ENCODE measurements around the gene IRF2BP1.

DNA sequence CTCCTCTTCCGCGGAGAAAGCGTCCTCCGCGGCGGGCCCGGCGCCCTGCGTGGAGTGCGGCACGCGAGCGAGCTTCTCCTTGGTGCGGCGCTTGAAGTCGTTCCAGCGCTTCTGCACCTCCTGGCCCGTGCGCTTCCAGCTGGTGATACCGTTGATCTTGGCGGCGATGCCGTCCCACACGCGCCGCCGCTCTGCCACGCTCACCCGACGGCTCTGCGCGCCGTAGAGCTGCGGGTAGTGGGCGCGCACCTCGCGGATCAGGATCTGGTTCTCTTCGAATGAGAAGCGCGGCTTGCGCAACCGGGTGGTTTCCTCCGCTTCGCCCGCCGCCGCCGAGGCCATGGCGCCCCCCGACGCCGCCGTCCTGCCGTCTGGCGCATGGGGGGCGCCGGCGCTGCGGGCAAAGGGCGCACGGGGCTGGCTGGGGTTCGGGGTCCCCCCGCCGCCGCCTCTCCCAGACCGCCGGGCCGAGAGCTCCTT, 15.5 kb upstream of the IRF2BP1 start:
- TF ChIP-seq, protein P1, sequence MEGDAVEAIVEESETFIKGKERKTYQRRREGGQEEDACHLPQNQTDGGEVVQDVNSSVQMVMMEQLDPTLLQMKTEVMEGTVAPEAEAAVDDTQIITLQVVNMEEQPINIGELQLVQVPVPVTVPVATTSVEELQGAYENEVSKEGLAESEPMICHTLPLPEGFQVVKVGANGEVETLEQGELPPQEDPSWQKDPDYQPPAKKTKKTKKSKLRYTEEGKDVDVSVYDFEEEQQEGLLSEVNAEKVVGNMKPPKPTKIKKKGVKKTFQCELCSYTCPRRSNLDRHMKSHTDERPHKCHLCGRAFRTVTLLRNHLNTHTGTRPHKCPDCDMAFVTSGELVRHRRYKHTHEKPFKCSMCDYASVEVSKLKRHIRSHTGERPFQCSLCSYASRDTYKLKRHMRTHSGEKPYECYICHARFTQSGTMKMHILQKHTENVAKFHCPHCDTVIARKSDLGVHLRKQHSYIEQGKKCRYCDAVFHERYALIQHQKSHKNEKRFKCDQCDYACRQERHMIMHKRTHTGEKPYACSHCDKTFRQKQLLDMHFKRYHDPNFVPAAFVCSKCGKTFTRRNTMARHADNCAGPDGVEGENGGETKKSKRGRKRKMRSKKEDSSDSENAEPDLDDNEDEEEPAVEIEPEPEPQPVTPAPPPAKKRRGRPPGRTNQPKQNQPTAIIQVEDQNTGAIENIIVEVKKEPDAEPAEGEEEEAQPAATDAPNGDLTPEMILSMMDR (IDR thresholded peaks at IDR 0.05) = no peak
- peak; percentile 93 for TF ChIP-seq EZH2 (IDR thresholded peaks at IDR 0.05)
